HG03196 (cell line): ENCODE measurements around the gene CELA3B.
"Not testable (repeated sequence)": the region's sequence is repeated elsewhere in the genome, so short reads cannot be mapped to it uniquely, and the experiment has no call there.

ENCODE experiments used
- ATAC-seq: cut with Tn5 transposase; IDR thresholded peaks from one replicate; pipeline ENCODE4 v1.9.1; 2021; ENCODE audit not compliant: unreplicated experiment

The CELA3B gene

GRCh38 chr1:22005261-22006149 lies 28.7 kb downstream of the CELA3B start:
- not testable (repeated sequence) for ATAC-seq

- ATAC-seq: not testable (repeated sequence)
Measured at GRCh38 chr1:22006736-22007135, 29.9 kb downstream of the CELA3B start.

- not testable (repeated sequence) for ATAC-seq
Measured at GRCh38 chr1:22007262-22007661, 30.4 kb downstream of the CELA3B start.

GRCh38 chr1:22009566-22009965 lies 32.7 kb downstream of the CELA3B start:
- not testable (repeated sequence) for ATAC-seq

GRCh38 chr1:22012752-22013151 lies 35.9 kb downstream of the CELA3B start:
- ATAC-seq: not testable (repeated sequence)

- not testable (repeated sequence) for ATAC-seq
Measured at GRCh38 chr1:22014575-22015206, 37.9 kb downstream of the CELA3B start.

- no peak for ATAC-seq
Measured at GRCh38 chr1:22018583-22019559, 42.0 kb downstream of the CELA3B start.

GRCh38 chr1:22021061-22021460 lies 44.2 kb downstream of the CELA3B start:
- no peak for ATAC-seq

GRCh38 chr1:22024485-22025367 lies 47.9 kb downstream of the CELA3B start:
- peak; percentile 39 for ATAC-seq

GRCh38 chr1:22025368-22026155 lies 48.7 kb downstream of the CELA3B start:
- ATAC-seq: peak; percentile 69

- ATAC-seq: no peak
Measured at GRCh38 chr1:22026924-22027289, 50.1 kb downstream of the CELA3B start.

GRCh38 chr1:22030057-22030456 lies 53.2 kb downstream of the CELA3B start:
- no peak for ATAC-seq

GRCh38 chr1:22030473-22030872 lies 53.7 kb downstream of the CELA3B start:
- ATAC-seq: no peak

GRCh38 chr1:22031214-22031962 lies 54.6 kb downstream of the CELA3B start:
- no peak for ATAC-seq

- not testable (repeated sequence) for ATAC-seq
Measured at GRCh38 chr1:22034834-22035233, 58.0 kb downstream of the CELA3B start.

- no peak for ATAC-seq
Measured at GRCh38 chr1:22037520-22037919, 60.7 kb downstream of the CELA3B start.

- no peak for ATAC-seq
Measured at GRCh38 chr1:22038036-22038435, 61.2 kb downstream of the CELA3B start.
